Mesenchymal stem cell (in vitro differentiated cells and primary cell): ENCODE data around the gene PNPO.
"Not testable (repeated sequence)": the region's sequence is repeated elsewhere in the genome, so short reads cannot be mapped to it uniquely, and the experiment has no call there.

Source experiments
- DNase-seq: peaks from one replicate; pipeline ENCODE4 v3.0.0-alpha.2; 2013
- H2AFZ ChIP-seq: one replicate; pipeline ENCODE4 v1.6.1; 2013; ENCODE audit warnings: low read depth, mild to moderate bottlenecking, control low read depth, inconsistent platforms, low read length, moderate library complexity
- H2AK5ac ChIP-seq: 2 replicates; pipeline ENCODE4 v1.6.1; 2013; ENCODE audit warnings: low read length, moderate library complexity, mild to moderate bottlenecking, inconsistent platforms; ENCODE audit not compliant: severe bottlenecking
- H2BK120ac ChIP-seq: one replicate; pipeline ENCODE4 v1.6.1; 2013; ENCODE audit warnings: low read depth, mild to moderate bottlenecking, inconsistent platforms, low read length, moderate library complexity
- H2BK12ac ChIP-seq, 2 experiments: one replicate each; pipeline ENCODE4 v1.6.1; 2013; ENCODE audit warnings: inconsistent platforms in 2 of 2, low read length in 2 of 2, mild to moderate bottlenecking in 2 of 2, moderate library complexity in 2 of 2, control low read depth in 1 of 2
- H2BK15ac ChIP-seq: one replicate; pipeline ENCODE4 v1.6.1; 2013; ENCODE audit warnings: mild to moderate bottlenecking, low read depth, inconsistent platforms; ENCODE audit not compliant: poor library complexity, severe bottlenecking
- H2BK5ac ChIP-seq: 2 replicates; pipeline ENCODE4 v1.6.1; 2013; ENCODE audit warnings: low read depth, mild to moderate bottlenecking, low read length, control low read depth, inconsistent platforms; ENCODE audit not compliant: poor library complexity, severe bottlenecking
- H3K14ac ChIP-seq, 2 experiments: one replicate each; pipeline ENCODE4 v1.6.1; 2013; ENCODE audit warnings: inconsistent platforms in 2 of 2, low read length in 2 of 2, control low read depth in 1 of 2, mild to moderate bottlenecking in 1 of 2, moderate library complexity in 1 of 2
- H3K18ac ChIP-seq, 2 experiments: one replicate each; pipeline ENCODE4 v1.6.1; 2013; ENCODE audit warnings: inconsistent platforms in 2 of 2, low read length in 2 of 2, control low read depth in 1 of 2, low read depth in 1 of 2, mild to moderate bottlenecking in 1 of 2
- H3K23ac ChIP-seq, 2 experiments: one replicate each; pipeline ENCODE4 v1.6.1; 2013; ENCODE audit warnings: inconsistent platforms in 2 of 2, low read length in 2 of 2, mild to moderate bottlenecking in 2 of 2, moderate library complexity in 2 of 2, control low read depth in 1 of 2
- H3K27ac ChIP-seq: 2 replicates; pipeline ENCODE4 v1.5.1; 2013; ENCODE audit warnings: mild to moderate bottlenecking, moderate library complexity, low read length, control low read depth, inconsistent platforms; ENCODE audit not compliant: poor library complexity, severe bottlenecking
- H3K27me3 ChIP-seq, 2 experiments: 2 replicates each; pipeline versions ENCODE4 v1.6.1 to v1.7.0; 2013; ENCODE audit warnings: low read length in 2 of 2, mild to moderate bottlenecking in 2 of 2, moderate library complexity in 2 of 2, control low read depth in 1 of 2, inconsistent platforms in 1 of 2; ENCODE audit not compliant: control insufficient read depth in 1 of 2, insufficient read depth in 1 of 2
- H3K36me3 ChIP-seq, 2 experiments: 2 replicates each; pipeline versions ENCODE4 v1.6.1 to v1.7.0; 2013; ENCODE audit warnings: low read length in 2 of 2, control low read depth in 1 of 2, inconsistent platforms in 1 of 2, low read depth in 1 of 2, mild to moderate bottlenecking in 1 of 2; ENCODE audit not compliant: insufficient read depth in 2 of 2, control insufficient read depth in 1 of 2
- H3K4ac ChIP-seq, 2 experiments: one replicate each; pipeline ENCODE4 v1.6.1; 2013; ENCODE audit warnings: inconsistent platforms in 2 of 2, low read length in 2 of 2, mild to moderate bottlenecking in 2 of 2, moderate library complexity in 2 of 2, control low read depth in 1 of 2, low read depth in 1 of 2
- H3K4me1 ChIP-seq: 2 replicates; pipeline ENCODE4 v1.6.1; 2013; ENCODE audit warnings: low read depth, low read length, control low read depth; ENCODE audit not compliant: control insufficient read depth, insufficient read depth
- H3K4me2 ChIP-seq: 2 replicates; pipeline ENCODE4 v1.6.1; 2013; ENCODE audit warnings: low read length, mild to moderate bottlenecking, inconsistent platforms; ENCODE audit not compliant: poor library complexity, severe bottlenecking
- H3K4me3 ChIP-seq, 2 experiments: 2 replicates each; pipeline versions ENCODE4 v1.5.1 to v1.7.0; 2013; ENCODE audit warnings: low read length in 2 of 2, mild to moderate bottlenecking in 2 of 2, control low read depth in 1 of 2, low read depth in 1 of 2; ENCODE audit not compliant: insufficient read depth in 1 of 2
- H3K79me1 ChIP-seq: replicated peaks from 2 replicates; pipeline ENCODE4 v1.6.1; 2013; ENCODE audit warnings: mild to moderate bottlenecking, control low read depth, low read length, inconsistent platforms; ENCODE audit not compliant: poor library complexity, severe bottlenecking
- H3K9ac ChIP-seq: 2 replicates; pipeline ENCODE4 v1.7.0; 2013; ENCODE audit warnings: mild to moderate bottlenecking, low read length, moderate library complexity
- H3K9me3 ChIP-seq: 2 replicates; pipeline ENCODE4 v1.7.0; 2013; ENCODE audit warnings: mild to moderate bottlenecking, low read length; ENCODE audit not compliant: control insufficient read depth
- H4K8ac ChIP-seq: one replicate; pipeline ENCODE4 v1.6.1; 2013; ENCODE audit warnings: inconsistent platforms, mild to moderate bottlenecking, low read length, moderate library complexity
- H4K91ac ChIP-seq: one replicate; pipeline ENCODE4 v1.6.1; 2013; ENCODE audit warnings: mild to moderate bottlenecking, low read length, inconsistent platforms
- WGBS: methylation state at CpG from one replicate; pipeline ENCODE4 v1.1.7; 2013; ENCODE audit warnings: mixed read lengths; 5-methylcytosine and 5-hydroxymethylcytosine counted together

PNPO gene

GRCh38 chr17:47918006-47918405 lies 23.4 kb upstream of the PNPO start:
- Histone ChIP-seq H3K4ac (no peak overlapping the region), H2BK12ac (no peak overlapping the region), H2AFZ (no peak overlapping the region), H3K23ac (no peak overlapping the region), H3K4me1 (no peaks in the 10 kb centered on the region), H3K79me1 (peaks cover 9% of the 10 kb centered on the region), H2AK5ac (no peak overlapping the region), H3K9me3 (no peaks in the 10 kb centered on the region), H3K4me2 (no peak overlapping the region), H2BK120ac (no peak overlapping the region), H3K27ac (no peak overlapping the region), H3K27me3 (no peaks in the 10 kb centered on the region), H3K9ac (no peak overlapping the region), H4K8ac (no peak overlapping the region), H3K36me3 (peaks cover 19 to 28% of the 10 kb centered on the region in 2 experiments), H2BK5ac (no peak overlapping the region), H3K4me3 (no peak overlapping the region), H4K91ac (no peak overlapping the region), H2BK15ac (no peak overlapping the region), H3K18ac (no peak overlapping the region), H3K14ac (no peak overlapping the region)
- no peak for DNase-seq
- 87% methylated on average over 2 of the region's 2 CpGs for WGBS

DNA sequence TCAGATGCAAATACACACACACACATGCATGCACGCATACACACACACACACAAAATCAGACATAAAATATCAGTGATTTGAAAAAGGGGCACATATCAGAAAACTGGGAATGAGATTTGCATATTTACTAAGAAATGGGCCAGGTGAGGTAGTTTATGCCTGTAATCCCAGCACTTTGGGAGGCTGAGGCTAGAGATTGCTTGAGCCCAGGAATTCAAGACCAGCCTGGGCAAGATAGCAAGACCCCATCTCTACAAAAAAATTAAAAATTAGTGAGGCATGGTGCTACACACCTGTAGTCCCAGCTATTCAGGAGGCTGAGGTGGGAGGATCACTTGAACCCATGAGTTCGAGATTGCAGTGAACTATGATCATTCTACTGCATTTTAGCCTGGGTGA lies 22.4 kb upstream of the PNPO start:
- H3K14ac ChIP-seq = no peak overlapping the region
- no peak overlapping the region for H4K91ac ChIP-seq
- H3K79me1 ChIP-seq = peaks cover 7% of the 10 kb centered on the region
- no peak overlapping the region for H3K9ac ChIP-seq
- H2BK12ac ChIP-seq = no peak overlapping the region
- H2AK5ac ChIP-seq = no peak overlapping the region
- H2BK15ac ChIP-seq = no peak overlapping the region
- no peak overlapping the region for H3K4ac ChIP-seq
- no peaks in the 10 kb centered on the region for H3K27me3 ChIP-seq
- no peak overlapping the region for H3K4me3 ChIP-seq
- H3K27ac ChIP-seq = no peak overlapping the region
- no peaks in the 10 kb centered on the region for H3K4me1 ChIP-seq
- no peak overlapping the region for H2AFZ ChIP-seq
- no peak overlapping the region for H2BK120ac ChIP-seq
- no peak overlapping the region for H2BK5ac ChIP-seq
- no peak overlapping the region for H3K4me2 ChIP-seq
- peaks cover 27 to 36% of the 10 kb centered on the region in 2 experiments for H3K36me3 ChIP-seq
- no peak overlapping the region for H3K23ac ChIP-seq
- no peak for DNase-seq
- 100% methylated on average over 1 of the region's 2 CpGs for WGBS
- no peak overlapping the region for H3K18ac ChIP-seq
- no peaks in the 10 kb centered on the region for H3K9me3 ChIP-seq
- no peak overlapping the region for H4K8ac ChIP-seq

- not testable (repeated sequence) for H2BK120ac ChIP-seq, H3K14ac ChIP-seq, H2AK5ac ChIP-seq, H2BK12ac ChIP-seq, H2BK5ac ChIP-seq, H3K79me1 ChIP-seq, H2AFZ ChIP-seq, H4K8ac ChIP-seq, H3K27me3 ChIP-seq, H3K4me3 ChIP-seq, H3K9ac ChIP-seq, DNase-seq, H2BK15ac ChIP-seq, H4K91ac ChIP-seq, H3K23ac ChIP-seq, H3K4ac ChIP-seq, H3K4me1 ChIP-seq, H3K27ac ChIP-seq, H3K4me2 ChIP-seq, H3K9me3 ChIP-seq, H3K18ac ChIP-seq
- 96% methylated on average over 14 of the region's 14 CpGs for WGBS
- peaks cover 32 to 45% of the 10 kb centered on the region in 2 experiments for H3K36me3 ChIP-seq
Measured at GRCh38 chr17:47919889-47920288, 21.5 kb upstream of the PNPO start.

- no peak overlapping the region for H2BK5ac ChIP-seq
- no peaks in the 10 kb centered on the region for H3K27me3 ChIP-seq
- H2BK15ac ChIP-seq = no peak overlapping the region
- no peaks in the 10 kb centered on the region for H3K79me1 ChIP-seq
- no peak overlapping the region for H2BK120ac ChIP-seq
- 94% methylated on average over 23 of the region's 23 CpGs for WGBS
- no peak overlapping the region for H3K18ac ChIP-seq
- no peak for DNase-seq
- no peak overlapping the region for H2BK12ac ChIP-seq
- no peaks in the 10 kb centered on the region for H3K4me1 ChIP-seq
- H3K4ac ChIP-seq = no peak overlapping the region
- H3K9ac ChIP-seq = no peak overlapping the region
- no peak overlapping the region for H4K91ac ChIP-seq
- H3K4me2 ChIP-seq = no peak overlapping the region
- H4K8ac ChIP-seq = no peak overlapping the region
- no peak overlapping the region for H3K23ac ChIP-seq
- peaks cover 48 to 56% of the 10 kb centered on the region in 2 experiments for H3K36me3 ChIP-seq
- H3K27ac ChIP-seq = no peak overlapping the region
- no peak overlapping the region for H2AFZ ChIP-seq
- H3K9me3 ChIP-seq = no peaks in the 10 kb centered on the region
- no peak overlapping the region for H3K14ac ChIP-seq
- H3K4me3 ChIP-seq = no peak overlapping the region
- no peak overlapping the region for H2AK5ac ChIP-seq
Measured at GRCh38 chr17:47924785-47925677, 16.3 kb upstream of the PNPO start.
